ELR (cell line): ENCODE results near the gene ACSS2.
"Not testable (repeated sequence)": the region's sequence is repeated elsewhere in the genome, so short reads cannot be mapped to it uniquely, and the experiment has no call there.

Source experiments
- DNase-seq: peaks from one replicate; pipeline ENCODE4 v3.0.0-alpha.2; 2015; ENCODE audit warnings: low read depth

ACSS2 gene

DNA sequence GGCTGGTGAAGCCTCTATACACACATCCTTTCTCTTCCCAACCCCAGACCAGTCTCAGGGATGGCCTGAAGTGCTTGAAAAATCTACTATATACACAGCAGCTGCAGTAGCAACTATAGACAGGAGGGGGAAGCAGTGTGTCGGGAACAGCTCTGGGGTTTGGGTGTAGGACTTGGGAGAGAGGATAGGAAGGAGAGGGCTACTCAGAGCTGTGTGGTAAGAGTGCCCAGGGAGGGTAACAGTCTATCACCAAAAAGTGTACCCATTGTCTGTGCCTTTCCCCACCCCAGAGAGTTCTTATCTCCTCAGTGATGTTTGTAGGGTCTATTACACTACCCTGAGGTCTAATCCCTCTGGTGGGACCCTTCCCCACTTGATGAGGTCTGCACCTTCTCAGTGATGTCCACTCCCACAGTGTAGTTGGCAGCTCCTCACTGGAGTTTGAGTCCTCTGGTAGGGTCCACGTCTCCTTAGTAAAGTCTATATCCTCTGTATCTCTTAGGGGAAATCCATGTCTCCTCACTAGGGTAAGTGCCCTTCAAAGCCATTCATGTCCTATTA lies 2.2 kb upstream of the ACSS2 start:
- peak; percentile 94 for DNase-seq

DNA sequence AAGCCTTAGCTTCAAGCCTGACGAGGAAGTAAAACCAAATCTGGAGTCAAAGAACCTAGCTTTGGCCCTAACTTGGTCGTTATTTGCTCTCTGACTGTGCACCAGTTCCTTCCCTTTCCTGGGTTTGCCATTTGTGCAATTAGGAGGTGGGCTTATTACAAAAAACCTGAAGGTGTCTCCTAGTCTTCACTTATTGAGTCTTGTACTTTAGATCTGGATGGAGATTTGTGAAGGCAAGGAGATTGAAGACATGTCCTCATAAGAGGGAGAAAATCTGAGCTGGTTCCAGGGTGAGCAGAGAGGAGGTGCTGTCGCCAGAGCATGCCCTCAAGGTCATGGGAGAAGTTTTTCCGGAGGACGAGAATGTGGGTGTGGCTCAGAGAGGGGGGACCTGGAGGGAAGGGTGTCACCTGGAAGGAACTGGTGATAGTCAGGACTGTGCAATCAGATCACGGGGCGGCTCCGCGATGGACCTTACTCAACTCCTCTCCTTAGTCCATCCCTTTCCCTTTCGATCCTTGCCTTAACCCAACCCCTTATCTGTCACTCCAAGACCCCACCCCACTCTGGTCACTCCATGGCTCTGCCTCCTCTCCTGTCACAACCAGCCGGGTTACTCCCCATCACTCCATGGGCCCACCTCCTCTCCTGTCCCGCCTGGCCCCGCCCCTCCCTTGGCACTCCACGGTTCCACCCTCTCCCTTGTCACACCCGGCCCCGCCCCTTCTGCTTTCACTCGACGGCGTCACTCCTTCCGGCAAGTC lies 588 bp upstream of the ACSS2 start:
- DNase-seq = peak; percentile 99

DNA sequence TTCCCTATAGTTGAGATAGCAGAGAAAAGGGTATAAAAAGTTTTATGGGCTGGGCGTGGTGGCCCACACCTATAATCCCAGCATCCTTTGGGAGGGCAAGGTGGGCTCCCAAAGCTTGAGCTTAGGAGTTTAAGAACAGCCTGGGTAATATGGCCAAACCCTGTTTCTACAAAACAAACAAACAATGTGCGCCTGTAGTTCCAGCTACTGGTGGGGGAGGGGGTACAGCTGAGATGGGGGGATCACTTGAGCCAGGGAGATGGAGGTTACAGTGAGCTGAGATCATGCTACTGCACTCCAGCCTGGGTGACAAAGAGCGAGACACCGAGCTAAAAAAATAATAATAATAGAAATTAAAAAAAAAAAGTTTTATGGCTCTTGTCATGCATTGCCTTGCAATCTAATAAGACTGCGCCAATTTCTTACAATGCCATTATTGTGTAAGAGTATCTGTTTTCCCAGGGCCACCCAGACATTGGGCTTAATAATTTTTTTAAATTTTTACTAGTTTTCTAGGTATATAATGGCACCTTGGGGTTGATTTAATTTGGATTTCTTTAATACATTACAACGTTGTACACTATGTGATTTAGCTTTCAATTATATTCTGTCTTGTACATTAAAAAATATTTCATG lies 3.9 kb downstream of the ACSS2 start:
- DNase-seq = no peak

DNA sequence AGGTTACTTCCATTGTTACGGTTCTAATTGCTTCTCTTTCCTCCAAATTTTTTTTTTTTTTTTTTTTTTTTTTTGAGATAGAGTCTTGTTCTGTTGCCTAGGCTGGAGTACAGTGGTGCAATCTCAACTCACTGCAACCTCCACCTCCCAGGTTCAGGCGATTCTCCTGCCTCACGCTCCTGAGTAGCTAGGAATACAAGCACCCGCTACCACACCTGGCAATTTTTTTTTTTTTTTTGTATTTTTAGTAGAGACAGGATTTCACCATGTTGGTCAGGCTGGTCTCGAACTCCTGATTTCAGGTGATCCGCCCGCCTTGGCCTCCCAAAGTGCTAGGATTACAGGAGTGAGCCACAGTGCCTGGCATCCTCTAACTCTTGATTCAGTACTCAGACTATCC lies 4.6 kb downstream of the ACSS2 start:
- not testable (repeated sequence) for DNase-seq

DNA sequence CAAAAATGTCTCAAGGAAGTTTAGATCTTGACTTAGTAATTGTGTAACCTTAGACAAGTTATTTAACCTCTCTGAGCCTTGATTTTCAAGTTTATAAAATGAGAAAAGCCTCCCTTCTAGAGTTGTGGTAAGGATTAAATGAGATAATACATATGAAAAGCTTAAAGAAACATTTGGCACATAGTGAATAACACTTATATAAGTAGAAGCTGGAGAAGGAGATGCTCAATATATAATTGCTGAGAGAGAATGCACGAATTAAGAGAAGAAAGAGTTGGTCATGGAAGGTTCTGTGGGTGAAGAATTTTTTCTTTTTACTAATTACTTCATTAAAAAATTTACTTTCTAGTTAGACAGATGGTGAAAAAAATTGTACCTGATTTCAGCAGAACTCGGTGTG lies 5.3 kb downstream of the ACSS2 start:
- DNase-seq = no peak

DNA sequence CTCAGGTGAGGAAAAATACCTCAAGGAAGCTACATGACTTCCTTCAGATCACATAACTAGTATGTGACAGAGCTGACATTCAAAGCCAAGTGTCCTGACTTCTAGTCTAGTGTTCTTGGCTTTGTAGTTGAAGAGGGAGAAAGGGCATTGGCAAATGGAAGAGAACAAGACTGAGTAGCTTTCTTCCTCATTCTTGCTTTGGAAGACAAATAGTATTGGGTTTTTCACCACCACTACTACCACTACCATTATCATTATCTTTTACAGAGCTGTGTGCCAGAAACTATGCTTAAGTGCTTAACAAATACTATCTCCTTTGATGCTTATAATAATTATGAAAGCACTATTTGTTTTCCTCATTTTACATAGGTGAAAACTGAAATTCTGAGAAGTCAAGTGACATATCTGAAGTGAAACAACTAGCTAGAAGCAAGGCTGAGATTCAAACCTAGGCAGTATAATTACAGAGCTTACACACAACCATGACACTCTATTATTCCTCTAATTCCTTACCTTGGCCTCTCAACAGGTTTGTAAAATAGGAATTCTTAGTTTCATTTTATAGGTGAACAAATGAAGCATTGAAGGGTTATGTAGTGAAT lies 6.8 kb downstream of the ACSS2 start:
- DNase-seq = no peak

DNA sequence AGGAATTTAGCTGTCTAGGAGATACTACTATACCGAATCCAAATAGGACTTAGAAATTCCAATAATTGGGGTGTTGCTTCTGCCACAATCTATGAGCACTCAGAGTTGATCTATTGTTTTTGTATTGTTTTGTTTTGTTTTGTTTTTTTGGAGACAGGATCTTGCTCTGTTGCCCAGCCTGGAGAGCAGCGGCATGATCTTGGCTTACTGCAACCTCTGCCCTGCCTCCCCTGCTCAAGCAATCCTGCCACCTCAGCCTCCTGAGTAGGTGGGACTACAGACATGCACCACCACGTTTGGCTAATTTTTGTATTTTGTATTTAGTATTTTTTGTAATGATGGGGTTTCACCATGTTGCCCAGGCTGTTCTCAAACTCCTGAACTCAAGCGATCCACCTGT lies 7.4 kb downstream of the ACSS2 start:
- no peak for DNase-seq

DNA sequence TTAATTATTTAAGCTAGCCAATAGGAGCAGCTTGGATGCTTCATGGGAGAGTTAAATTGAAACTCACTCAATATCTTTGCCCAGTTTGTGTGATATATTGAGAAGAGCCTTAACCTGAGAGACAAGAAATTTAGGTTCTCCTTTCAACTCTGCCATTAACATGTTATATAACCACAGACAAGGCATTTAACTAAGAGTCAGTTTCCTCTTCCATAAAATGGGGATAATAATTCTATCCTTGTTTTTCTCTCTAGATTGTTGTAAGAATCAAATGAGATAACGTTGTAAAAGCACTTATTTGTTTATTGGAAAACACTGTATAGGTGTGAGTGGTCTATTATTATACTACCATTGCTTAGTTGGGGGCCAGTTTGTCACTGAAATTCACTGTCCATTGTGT lies 7.8 kb downstream of the ACSS2 start:
- no peak for DNase-seq

DNA sequence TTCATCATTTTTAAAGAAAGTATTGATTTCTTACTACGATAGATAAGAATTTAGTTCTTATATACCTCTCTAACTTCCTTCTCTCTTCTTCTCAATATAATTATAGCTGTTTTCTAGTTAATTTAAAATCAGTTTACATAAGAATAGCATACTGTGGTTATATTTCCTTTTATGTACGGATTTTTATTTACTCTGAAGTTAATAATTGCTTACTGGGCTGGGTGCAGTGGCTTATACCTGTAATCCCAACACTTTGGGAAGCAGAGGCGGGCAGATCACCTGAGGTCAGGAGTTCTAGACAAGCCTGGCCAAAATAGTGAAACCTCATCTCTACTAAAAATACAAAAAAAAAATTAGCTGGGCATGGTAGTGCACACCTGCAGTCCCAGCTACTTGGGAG lies 9.7 kb downstream of the ACSS2 start:
- DNase-seq = no peak

DNA sequence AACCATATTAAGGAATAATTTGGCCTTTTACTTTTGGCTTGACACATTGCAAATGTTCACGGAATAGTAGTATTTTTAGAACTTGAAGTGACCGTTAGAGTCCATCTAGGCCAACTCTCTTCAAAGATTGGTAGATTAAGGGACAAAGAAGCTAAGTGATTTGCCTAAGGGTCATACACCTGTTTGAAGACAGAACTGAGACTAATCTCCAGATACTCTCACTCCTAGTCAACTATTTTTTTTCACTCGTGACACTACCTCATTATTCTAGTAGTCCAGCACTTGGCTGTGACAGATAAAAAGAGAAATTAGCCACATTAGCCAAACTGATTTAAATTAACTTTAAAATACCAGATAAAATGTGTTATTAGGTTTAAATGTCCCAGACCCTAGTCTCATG lies 10.6 kb downstream of the ACSS2 start:
- DNase-seq = no peak

DNA sequence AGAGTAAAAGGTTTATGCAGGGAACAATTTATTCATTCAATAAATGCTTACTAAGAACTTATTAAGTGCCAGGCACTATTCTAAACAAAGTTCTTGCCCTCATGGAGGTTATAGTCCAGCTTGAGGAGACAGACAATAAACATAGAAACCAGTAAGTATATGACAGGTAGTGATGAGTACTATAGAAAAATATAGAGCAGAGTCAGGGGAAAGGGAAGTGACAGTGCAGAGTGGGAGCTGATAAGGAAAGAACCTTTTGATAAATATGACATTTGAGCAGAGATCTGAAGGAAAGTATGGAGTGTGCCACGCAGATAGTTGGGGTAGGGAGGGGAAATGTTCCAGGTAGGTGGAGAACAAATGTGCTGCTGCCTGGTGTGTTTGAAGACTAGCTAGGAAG lies 12.1 kb downstream of the ACSS2 start:
- no peak for DNase-seq

DNA sequence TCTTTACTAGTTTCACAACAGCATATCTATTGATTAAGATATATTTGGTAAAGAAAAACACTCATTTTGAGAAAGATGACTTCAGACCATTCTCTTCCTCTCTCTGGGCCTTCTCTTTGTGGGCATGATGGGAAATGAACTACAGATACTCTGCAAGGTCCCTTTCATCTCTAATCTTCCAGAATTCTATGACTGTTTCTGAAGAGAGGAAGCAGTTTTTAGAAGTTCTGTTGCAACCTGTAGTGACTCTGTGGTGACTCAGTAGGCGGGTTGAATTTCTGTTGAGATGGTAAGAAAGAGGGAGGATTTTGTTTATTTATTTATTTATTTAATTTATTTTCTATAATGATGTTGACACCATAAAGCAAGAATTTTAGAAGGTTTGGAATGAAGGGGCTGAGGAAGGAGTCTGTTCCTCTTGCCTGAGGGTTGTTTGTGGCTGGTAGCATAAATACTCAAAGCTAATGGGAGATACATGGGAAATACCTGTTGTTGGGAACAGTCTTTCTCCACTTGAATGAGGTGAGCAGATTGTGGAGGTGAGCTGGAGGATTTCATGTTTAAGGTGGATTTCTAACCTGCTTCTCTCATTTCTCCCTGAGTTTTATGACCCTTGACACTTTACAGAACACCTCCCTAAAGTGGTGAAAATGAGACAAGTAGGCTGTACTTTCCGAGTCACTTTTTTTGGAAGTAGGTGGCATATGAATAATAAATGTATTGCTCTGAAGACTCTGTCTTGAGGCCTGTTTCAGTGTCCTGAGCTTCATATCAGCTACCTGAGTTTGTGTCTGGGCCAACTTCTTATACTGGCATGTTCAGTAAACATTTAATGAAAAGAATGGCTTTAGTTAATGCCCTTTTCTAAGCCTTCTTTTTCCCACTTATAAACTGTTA lies 15.0 kb downstream of the ACSS2 start:
- peak; percentile 91 for DNase-seq

DNA sequence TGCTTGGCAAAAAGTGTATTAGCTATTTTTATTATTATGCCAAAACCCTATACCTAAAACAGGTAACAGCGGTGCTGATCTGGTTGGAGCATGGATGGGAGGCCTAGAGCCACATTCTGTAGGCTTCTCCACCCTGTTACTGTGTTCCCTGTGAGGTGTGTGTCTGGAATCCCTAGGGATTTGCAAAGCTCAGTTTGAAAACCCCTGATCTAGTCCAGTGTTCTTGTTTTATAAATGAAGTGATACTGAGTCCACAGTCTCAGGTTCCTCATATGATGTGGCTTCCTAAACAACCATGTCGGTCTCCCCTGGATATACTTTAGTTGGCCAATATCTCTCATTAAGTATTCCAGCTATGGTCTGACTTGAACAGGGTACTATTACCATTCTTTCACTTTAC lies 16.3 kb downstream of the ACSS2 start:
- DNase-seq = no peak

DNA sequence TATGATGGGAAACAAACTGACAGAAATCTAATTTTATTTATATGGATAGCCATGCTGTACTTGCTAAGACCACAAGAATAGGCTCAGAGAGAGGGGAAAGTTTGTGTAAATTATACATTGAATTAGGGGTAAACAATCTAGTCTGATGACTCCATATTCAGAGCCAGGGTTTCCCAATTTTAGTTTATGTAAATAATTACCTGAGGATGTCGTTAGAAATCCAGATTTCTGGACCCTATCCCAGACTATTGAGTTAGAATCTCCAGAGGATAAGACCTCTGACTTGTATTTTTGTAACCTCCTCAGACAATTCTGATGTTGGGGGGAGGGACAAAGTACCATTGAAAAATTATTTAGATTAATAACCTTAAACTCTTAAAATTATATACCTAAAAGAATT lies 18.3 kb downstream of the ACSS2 start:
- DNase-seq = no peak

DNA sequence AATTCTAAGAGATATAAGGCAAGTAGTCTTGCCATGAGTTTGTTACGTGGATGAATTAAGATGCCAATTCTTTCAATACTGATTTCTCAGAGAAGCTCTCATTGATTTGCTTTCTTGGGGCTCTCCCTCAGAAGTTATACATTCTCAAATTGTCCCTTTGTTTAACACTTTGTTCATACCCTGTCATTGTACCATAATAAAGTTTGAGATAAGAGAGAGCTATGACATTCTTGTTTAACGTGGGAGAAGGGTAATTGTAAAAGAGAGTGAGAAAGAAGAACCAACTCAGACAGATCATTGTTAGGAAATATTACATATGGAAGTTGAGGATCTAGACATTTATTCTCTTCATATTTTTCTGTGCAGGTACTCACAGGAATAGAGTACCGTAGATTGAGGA lies 19.1 kb downstream of the ACSS2 start:
- no peak for DNase-seq

DNA sequence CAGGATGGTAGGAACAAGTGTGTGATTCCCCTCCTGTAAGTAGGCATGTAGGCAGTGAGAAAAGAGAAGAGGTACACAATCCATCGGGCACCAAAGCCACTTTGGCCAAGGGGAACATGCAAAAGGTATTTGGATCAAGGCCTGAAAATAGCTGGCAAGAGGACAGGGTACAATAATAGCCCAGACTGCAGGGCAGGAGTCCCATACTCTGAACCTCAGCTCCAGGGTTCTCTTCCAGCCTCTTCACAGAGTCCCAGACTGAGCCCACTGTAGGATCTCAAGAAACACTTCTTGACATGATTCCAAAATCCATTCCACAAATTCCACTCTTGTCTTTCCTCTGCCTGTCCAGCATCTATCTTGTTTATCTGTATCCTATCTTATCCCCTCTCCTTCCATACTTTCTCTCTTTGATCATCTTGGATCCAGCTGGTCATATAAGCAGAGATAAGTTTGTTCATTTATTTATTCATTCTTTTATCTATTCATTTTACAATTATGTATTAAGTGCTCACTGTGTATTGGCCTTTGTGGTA lies 19.7 kb downstream of the ACSS2 start:
- no peak for DNase-seq

DNA sequence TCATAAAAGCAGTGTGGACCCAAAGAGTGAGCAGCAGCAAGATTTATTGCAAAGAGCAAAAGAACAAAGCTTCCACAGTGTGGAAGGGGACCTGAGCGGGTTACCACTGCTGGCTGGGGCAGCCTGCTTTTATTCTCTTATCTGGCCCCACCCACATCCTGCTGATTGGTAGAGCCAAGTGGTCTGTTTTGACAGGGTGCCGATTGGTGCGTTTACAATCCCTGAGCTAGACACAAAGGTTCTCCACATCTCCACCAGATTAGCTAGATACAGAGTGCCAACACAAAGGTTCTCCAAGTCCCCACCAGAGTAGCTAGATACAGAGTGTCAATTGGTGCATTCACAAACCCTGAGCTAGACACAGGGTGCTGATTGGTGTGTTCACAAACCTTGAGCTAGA lies 21.7 kb downstream of the ACSS2 start:
- not testable (repeated sequence) for DNase-seq

DNA sequence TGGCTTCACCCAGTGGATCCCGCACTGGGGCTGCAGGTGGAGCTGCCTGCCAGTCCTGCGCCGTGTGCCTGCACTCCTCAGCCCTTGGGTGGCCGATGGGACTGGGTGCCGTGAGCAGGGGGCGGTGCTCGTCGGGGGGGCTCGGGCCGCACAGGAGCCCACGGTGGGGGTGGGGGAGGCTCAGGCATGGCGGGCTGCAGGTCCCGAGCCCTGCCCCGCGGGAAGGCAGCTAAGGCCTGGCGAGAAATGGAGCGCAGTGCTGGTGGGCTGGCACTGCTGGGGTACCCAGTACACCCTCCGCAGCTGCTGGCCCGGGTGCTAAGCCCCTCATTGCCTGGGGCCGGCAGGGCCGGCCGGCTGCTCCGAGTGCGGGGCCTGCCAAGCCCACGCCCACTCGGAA lies 22.3 kb downstream of the ACSS2 start:
- DNase-seq = not testable (repeated sequence)

DNA sequence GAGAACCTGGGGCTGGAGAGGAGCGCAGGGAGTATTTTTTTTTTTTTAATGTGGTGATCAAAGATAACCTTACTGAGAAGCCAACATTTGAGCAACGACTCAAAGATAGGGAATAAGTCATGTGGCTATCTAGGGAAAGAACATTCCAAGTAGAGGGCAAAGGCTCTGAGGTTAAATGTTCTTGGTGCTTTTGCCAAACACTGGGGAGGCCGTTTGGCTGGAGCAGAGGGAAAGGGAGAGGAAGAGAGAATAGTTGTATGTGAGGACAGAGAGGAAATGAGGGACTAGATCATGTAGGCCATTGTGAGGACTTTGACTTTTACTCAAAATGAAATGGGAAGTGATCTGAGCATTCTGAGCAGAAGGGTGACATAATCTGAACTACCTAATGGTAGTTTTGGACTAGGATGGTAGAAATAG lies 27.8 kb downstream of the ACSS2 start:
- DNase-seq = no peak

DNA sequence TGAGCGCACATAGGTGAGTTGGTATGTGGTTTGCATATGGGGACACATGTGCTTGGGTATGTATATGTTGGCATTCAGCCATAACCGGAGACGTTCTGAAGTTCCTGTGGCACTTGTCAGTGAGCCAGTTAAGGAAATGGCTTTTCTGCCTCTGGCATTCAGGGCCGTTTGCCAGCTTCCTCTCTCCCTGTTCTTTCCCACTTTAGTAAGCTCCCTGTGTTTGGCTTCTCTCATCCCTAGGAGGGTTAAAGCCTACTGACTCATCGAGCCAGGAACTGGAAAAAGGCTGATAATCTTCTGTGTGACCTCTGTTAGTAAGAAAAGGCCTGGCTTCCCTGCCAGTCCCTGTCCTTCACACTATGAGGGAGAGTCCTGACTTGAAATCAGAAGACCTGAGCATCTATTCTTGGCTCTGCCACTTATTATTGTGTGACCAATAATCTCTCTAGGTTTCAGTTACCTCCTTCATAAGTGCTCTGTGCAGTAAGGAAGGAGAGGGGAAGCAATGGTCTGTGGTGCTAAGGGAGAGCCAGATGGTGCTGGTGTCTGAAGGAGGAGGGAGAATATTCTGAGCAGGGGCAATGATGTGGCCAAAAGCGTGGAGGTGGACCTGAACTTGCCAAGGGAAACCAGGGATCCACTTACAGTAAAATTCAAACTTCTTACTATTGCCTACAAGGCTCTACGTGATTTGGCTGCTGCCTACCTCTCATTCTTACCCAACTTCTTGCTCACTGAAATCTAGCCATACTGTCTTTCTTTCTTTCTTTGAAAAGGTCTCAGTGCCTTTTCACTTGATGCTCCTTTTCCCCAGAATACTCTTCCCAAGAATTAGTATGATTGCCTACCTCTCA lies 31.4 kb downstream of the ACSS2 start:
- peak; percentile 99 for DNase-seq

DNA sequence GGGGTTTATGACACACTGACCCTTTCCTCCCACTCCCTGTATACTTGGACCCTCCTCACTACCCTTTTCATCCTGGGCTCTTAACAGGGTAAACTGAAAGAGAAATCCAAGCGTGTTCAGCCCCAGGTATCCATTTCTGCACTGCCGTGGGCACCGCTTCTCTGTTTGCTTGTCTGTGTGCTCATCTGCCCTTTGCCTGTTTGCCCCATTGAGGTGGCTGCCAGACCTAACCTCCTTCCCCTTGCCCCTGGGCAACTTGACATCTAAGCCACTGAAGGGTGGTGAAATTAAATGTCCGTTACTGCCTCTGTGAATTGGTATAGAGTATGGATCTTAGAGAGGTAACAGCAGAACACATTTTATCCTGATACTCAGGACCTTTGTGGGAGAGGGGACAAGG lies 38.7 kb downstream of the ACSS2 start:
- no peak for DNase-seq
